CD4-positive, alpha-beta T cell treated with Interleukin-17A for 4 hours (primary cell): ENCODE data around the gene MELTF.

Experiments used
- DNase-seq: peaks from one replicate; pipeline ENCODE4 v3.0.0-alpha.2; 2020; ENCODE audit warnings: mixed read lengths

Gene MELTF

DNA sequence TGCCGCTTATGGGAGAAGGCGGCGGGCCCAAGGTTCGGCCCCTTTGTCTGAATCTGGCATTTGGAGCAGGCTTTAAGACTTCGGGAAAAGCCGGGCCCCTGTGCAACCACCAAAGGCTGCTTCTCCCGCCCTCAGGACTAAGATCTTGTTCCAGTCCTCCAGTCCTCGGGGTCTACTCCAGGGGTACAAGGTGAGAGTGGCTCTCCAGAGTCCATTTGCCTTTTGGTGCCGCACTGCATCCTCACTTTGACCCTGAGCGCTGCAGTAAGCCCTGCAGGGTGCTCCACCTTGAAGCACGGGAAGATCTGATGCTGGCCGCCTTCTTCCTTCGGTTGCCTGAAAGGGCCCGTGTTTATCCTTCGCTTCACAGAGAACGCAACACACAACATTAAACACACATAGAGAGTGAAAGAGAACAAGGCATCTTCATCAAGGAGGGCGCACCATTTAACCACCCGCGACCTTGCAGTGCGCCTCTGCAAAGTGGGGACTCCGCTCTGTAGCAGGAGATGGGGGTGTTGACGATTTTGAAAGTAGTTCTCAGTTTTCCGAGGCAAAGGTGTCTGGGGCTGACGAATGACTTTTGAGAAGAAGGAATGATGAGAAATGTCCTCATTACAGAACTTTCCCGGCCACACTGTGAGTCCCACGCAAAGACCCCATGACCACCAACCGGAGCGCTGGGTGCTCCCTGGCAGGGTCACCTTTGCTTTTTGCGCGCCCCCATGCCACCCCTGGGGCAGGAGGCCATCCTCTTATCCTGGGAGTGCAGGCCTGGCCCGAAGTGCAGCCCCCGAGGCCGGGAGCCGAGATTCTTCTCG is 62.0 kb downstream of the MELTF start:
- no peak for DNase-seq

DNA sequence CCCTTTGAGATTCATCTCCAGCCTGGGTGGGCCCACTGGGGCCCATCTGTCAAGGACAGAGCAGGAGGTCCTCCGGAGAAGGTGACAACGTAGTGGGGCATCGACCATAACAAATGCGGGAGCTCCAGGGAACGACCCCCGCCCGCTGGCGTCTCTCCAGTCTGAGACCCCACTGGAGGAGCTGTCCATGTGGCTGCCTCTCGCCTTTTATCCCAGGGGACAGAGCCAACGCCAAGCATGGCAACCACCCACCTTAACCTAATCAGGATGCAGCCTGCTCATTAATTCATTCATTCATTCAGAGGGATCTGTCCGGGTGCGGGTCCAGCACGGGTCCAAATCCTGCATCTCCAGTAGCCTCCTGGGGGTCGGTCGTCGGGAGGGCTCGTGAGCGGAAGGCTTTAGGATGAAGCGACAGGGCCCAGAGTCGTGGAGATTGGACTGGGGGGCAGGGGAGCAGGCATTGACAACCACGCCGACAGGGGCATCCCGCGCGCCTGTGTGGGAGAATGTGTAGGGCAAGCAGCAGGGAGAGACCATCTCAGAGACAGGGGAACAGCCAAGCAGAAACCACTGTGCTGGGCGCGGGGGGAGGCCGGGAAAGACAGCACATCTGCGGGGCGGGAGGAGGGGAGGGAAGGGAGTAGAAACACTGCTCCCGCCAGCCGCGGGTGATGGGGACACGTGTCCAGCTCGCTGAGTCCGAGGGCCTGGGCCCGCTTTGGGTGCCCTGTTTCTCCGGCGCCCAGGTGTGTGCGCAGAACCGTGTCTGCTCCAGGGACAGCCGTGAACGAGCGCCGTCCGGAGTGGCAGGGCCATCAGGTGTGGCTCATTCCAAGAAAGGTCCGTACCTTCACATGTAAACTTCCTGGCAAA is 62.9 kb downstream of the MELTF start:
- DNase-seq: no peak

DNA sequence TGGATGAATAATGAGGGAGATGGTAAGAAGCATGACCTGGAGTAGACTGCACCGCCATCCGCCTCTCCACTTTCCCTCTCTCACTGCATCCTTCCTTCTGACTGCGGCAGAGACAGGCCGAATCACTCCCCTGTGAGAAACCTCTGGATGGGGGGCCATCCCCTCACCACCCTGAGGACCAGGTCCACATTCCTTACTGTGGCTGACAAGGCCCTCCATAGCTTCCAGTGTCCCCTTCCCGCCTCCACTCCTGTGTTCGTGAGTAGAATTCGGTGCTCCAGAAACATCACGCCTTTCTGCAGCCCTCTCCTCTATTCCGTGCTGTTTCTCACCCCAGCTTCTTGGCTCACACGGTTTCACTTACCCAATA is 63.8 kb downstream of the MELTF start:
- DNase-seq: no peak

DNA sequence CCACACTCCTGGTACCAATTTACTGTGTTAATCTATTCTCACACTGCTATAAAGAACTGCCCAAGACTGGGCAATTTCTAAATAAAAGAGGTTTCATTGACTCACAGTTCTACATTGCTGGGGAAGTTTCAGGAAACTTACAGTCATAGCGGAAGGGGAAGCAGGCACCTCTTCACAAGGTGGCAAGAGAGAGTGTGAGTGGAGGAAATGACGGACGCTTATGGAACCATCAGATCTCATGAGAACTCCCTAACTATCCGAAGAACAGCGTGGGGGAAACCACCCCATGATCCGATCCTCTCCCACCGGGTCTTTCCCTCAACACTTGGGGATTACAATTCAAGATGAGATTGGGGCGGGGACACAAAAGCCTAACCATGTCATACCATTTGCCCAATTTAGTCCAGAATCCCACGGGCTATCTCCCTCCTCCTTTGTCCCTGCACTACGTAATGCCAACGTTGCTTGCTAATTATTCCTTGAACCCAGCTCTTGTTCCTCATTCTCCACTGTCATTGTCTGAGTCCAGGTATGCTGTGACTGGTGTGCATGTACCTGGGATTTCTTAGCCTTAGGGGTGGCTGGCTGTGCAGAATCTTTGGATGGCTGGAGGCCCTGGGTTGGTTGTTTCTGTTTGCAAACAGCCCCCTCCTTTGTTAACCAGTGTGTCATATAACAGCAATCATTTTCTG is 64.4 kb downstream of the MELTF start:
- no peak for DNase-seq

DNA sequence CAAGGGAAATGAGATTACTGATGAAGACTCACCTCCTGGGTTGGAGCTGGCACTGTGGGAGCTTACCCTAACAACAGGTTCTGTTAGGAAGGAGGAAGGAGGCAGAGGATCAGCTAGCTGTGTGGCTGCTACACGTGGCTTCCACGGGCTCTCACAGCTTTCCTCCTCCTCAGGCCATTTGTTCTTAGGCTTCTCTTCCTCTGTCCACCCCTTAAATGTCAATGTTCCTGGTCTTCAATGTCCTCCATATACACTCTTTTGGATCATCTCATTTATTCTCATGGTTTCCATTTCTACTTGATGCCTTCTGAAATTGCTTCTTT is 66.0 kb downstream of the MELTF start:
- DNase-seq: no peak

DNA sequence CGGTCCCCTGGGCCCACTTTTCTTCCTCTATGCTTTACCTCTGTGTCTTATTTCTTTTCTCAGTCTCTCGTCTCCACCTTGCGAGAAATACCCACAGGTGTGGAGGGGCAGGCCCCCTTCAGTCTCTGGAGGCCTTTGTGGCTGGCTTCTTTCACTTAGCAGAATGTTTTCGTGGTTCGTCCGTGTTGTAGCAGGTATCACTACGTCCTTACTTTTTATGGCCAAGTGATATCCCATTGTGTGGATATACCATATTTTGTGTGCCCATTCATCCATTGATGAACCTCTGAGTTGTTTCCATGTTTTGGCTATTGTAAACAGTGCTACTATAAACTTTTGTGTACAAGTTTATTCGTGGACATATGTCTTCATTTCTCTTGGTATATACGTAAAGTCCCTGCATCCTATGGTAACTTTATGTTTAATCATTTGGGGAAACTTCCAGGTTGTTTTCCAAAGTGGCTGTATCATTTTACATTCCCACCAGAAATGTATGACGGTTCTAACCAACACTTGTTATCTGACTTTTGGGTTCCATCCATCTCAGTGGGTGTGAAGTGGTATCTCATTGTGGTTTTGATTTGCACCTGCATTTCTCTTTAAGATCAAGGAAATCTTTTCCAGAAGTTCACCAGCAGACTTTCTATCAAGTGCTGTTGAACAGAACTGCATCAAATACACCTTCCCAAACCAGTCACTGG is 66.5 kb downstream of the MELTF start:
- DNase-seq: no peak

DNA sequence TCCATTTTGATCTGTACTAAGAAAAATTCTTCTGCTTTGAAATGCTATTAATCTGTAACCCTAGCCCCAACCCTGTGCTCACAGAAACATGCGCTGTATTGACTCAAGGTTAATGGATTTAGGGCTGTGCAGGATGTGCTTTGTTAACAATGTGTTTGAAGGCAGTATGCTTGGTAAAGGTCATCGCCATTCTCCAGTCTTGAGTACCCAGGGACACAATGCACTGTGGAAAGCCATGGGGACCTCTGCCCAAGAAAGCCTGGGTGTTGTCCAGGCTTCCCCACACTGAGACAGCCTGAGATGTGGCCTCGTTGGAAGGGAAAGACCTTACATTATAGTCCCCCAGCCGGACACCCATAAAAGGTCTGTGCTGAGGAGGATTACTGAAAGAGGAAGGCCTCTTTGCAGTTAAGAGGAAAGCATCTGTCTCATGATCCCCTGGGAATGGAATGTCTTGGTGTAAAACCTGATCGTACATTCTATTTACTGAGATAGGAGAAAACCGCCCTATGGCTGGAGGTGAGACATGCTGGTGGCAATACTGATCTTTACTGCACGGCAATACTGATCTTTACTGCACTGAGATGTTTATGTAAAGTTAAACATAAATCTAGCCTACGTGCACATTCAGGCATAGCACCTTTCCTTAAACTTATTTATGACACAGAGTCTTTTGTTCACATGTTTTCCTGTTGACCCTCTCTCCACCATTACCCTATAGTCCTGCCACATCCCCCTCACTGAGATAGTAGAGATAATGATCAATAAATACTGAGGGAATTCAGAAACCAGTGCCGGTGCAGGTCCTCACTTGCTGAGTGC is 67.3 kb downstream of the MELTF start:
- DNase-seq: no peak

DNA sequence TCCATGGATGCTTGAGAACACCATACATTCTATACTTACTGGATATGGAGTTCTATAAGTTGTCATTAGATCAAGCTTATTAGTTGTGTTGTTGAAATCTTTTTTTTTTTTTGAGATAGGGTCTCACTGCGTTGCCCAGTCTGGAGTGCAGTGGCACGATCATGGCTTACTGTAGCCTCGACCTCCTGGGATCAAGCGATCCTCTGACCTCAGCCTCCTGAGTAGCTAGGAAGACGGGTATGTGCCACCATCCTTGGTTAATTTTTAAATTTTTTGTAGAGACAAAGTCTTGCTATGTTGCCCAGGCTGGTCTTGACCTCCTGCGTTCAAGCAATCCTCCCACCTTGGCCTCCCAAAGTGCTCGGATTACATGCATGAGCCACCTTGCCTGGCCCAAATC is 74.8 kb downstream of the MELTF start:
- DNase-seq: no peak
